Measurements from ENCODE around the gene RIMS3.

DNA sequence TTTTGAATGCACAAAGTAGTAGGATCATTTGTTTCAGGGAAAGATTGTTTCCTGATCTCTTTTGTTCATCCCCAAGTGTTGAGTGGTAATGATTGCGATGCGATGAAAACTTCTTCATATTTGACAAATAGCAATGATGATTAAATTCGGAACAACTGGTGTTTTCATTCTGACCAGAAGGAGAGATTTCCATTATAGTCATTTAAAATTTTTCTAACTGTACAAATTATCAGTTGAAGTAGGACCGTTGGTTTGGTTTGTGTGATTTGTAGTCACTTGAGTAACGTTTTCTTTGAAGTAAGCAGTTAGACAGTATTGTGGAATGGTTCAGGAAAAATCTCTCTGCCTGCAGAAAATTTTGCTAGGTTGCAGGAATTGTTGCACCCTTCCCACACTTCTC lies 32.0 kb upstream of the RIMS3 start:
- TF ChIP-seq, protein P1, sequence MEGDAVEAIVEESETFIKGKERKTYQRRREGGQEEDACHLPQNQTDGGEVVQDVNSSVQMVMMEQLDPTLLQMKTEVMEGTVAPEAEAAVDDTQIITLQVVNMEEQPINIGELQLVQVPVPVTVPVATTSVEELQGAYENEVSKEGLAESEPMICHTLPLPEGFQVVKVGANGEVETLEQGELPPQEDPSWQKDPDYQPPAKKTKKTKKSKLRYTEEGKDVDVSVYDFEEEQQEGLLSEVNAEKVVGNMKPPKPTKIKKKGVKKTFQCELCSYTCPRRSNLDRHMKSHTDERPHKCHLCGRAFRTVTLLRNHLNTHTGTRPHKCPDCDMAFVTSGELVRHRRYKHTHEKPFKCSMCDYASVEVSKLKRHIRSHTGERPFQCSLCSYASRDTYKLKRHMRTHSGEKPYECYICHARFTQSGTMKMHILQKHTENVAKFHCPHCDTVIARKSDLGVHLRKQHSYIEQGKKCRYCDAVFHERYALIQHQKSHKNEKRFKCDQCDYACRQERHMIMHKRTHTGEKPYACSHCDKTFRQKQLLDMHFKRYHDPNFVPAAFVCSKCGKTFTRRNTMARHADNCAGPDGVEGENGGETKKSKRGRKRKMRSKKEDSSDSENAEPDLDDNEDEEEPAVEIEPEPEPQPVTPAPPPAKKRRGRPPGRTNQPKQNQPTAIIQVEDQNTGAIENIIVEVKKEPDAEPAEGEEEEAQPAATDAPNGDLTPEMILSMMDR (IDR thresholded peaks at IDR 0.05; ENCODE audit: low read depth, low read length): no peak
- TF ChIP-seq, protein P2, sequence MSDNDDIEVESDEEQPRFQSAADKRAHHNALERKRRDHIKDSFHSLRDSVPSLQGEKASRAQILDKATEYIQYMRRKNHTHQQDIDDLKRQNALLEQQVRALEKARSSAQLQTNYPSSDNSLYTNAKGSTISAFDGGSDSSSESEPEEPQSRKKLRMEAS (IDR thresholded peaks at IDR 0.05; ENCODE audit: low read depth, low read length): no peak
- no peak for TF ChIP-seq MYC (IDR thresholded peaks at IDR 0.05; ENCODE audit: low read depth, low read length)
- no peak for TF ChIP-seq POLR2A (IDR thresholded peaks at IDR 0.05; ENCODE audit: extremely low read depth, insufficient read length)

Measured in NB4 (cell line).